Neural cell (in vitro differentiated cells): ENCODE data around the gene SLC34A3. TPM values are rescaled to one million over a fixed set of nuclear protein-coding genes. Genes with fewer than 3 reads are reported as not detected.
A peak's percentile ranks its signal among the peaks of the same experiment; 100 is the strongest.

Experiments
- H2AFZ ChIP-seq: fragments of 200-600, 300-800 bp; sonication (generic), shearing (Covaris generic); 2 replicates; pipeline ENCODE4 v1.6.0; 2014; ENCODE audit warnings: low read depth, mild to moderate bottlenecking, antibody characterized with exemption, low read length, moderate library complexity
- H3F3A ChIP-seq: fragments of 200-600 bp; shearing (Covaris generic); 2 replicates; pipeline ENCODE4 v1.6.1; 2016; ENCODE audit warnings: mild to moderate bottlenecking, moderate library complexity, mixed read lengths, antibody characterized with exemption, low read length; ENCODE audit not compliant: insufficient read depth, poor library complexity, severe bottlenecking
- H3K27ac ChIP-seq: fragments of 200-600, 300-800 bp; sonication (generic), shearing (Covaris generic); 2 replicates; pipeline ENCODE4 v1.5.1; 2014; ENCODE audit warnings: mild to moderate bottlenecking, low read length, moderate library complexity
- H3K27me3 ChIP-seq: fragments of 300-800, 200-600 bp; sonication (generic), shearing (Covaris generic); 2 replicates; pipeline ENCODE4 v1.6.0; 2014; ENCODE audit warnings: mild to moderate bottlenecking, low read depth, low read length, moderate library complexity; ENCODE audit not compliant: insufficient read depth
- H3K36me3 ChIP-seq: fragments of 300-800, 200-600 bp; sonication (generic), shearing (Covaris generic); 2 replicates; pipeline ENCODE4 v1.5.1; 2014; ENCODE audit warnings: mild to moderate bottlenecking, antibody characterized with exemption, low read length, moderate library complexity; ENCODE audit not compliant: insufficient read depth
- H3K4me2 ChIP-seq: fragments of 300-800, 200-600 bp; sonication (generic), shearing (Covaris generic); 2 replicates; pipeline ENCODE4 v1.6.0; 2014; ENCODE audit warnings: mild to moderate bottlenecking, low read length
- H3K4me3 ChIP-seq: fragments of 300-800, 200-600 bp; sonication (generic), shearing (Covaris generic); 2 replicates; pipeline ENCODE4 v1.5.1; 2014; ENCODE audit warnings: mild to moderate bottlenecking, low read length, moderate library complexity
- H3K79me2 ChIP-seq: fragments of 200-600 bp; shearing (Covaris generic); replicated peaks from 2 replicates; pipeline ENCODE4 v1.6.0; 2014; ENCODE audit warnings: mild to moderate bottlenecking, low read length, moderate library complexity; ENCODE audit not compliant: insufficient read depth
- H3K9ac ChIP-seq: fragments of 300-800, 200-600 bp; sonication (generic), shearing (Covaris generic); 2 replicates; pipeline ENCODE4 v1.6.1; 2016; ENCODE audit warnings: mild to moderate bottlenecking, low read length, mixed read lengths
- H3K9me2 ChIP-seq: fragments of 200-600 bp; shearing (Covaris generic); 2 replicates; pipeline ENCODE4 v1.6.1; 2016; ENCODE audit warnings: mild to moderate bottlenecking, low read length, mixed read lengths; ENCODE audit not compliant: insufficient read depth
- H3K9me3 ChIP-seq: fragments of 200-600, 300-800 bp; sonication (generic), shearing (Covaris generic); 2 replicates; pipeline ENCODE4 v1.6.1; 2016; ENCODE audit warnings: mild to moderate bottlenecking, mixed run types, low read length, moderate library complexity, mixed read lengths
- H4K20me1 ChIP-seq: fragments of 200-600 bp; shearing (Covaris generic); 2 replicates; pipeline ENCODE4 v1.6.1; 2016; ENCODE audit warnings: mild to moderate bottlenecking, mixed run types; ENCODE audit not compliant: insufficient read depth
- CTCF ChIP-seq: fragments of 450-650 bp; IDR thresholded peaks from 2 replicates; pipeline ENCODE4 v1.5.1; 2014; ENCODE audit warnings: antibody characterized with exemption, mild to moderate bottlenecking, moderate library complexity; ENCODE audit not compliant: poor library complexity, severe bottlenecking
- EP300 ChIP-seq: fragments of 450-650 bp; conservative IDR thresholded peaks from 2 replicates; pipeline ENCODE4 v1.6.1; 2014; ENCODE audit warnings: antibody characterized with exemption, mild to moderate bottlenecking, moderate library complexity; ENCODE audit not compliant: poor library complexity, severe bottlenecking
- EZH2 ChIP-seq: fragments of 200-600, 300-800 bp; shearing (Covaris generic), sonication (generic); IDR thresholded peaks from 2 replicates; pipeline ENCODE4 v1.6.1; 2014; ENCODE audit warnings: antibody characterized with exemption, low read length, borderline replicate concordance, mild to moderate bottlenecking; ENCODE audit not compliant: insufficient read depth, poor library complexity, severe bottlenecking
- MXI1 ChIP-seq: fragments of 450-650 bp; conservative IDR thresholded peaks from 2 replicates; pipeline ENCODE4 v1.6.1; 2014; ENCODE audit warnings: antibody characterized with exemption, mild to moderate bottlenecking; ENCODE audit not compliant: poor library complexity, severe bottlenecking
- POLR2AphosphoS5 ChIP-seq: IDR thresholded peaks from 2 replicates; pipeline ENCODE4 v1.6.1; 2012
- RAD21 ChIP-seq: fragments of 450-650 bp; conservative IDR thresholded peaks from 2 replicates; pipeline ENCODE4 v1.6.1; 2014; ENCODE audit warnings: antibody characterized with exemption, mild to moderate bottlenecking, moderate library complexity
- SMC3 ChIP-seq: fragments of 450-650 bp; conservative IDR thresholded peaks from 2 replicates; pipeline ENCODE4 v1.6.1; 2014; ENCODE audit warnings: antibody characterized with exemption, mild to moderate bottlenecking, moderate library complexity; ENCODE audit not compliant: poor library complexity
- TAF1 ChIP-seq: IDR thresholded peaks from 2 replicates; pipeline ENCODE4 v1.6.1; 2012; ENCODE audit warnings: low read depth
- polyA plus RNA-seq: library from polyadenylated mRNA; depleted of rRNA; stranded (reverse); fragments of >200 nt; gene quantifications from 2 replicates; pipeline ENCODE4 v1.2.3, GENCODE V29; 2014
- TF ChIP-seq, protein P1 (sequence below): IDR thresholded peaks from 2 replicates; pipeline ENCODE4 v1.6.1; 2012; ENCODE audit warnings: borderline replicate concordance

Gene SLC34A3
- polyA plus RNA-seq, 1 donor from 2014 or later, result 0.27 TPM

- no peaks in the 10 kb centered on the region for H3K27me3 ChIP-seq
- no peak for TF ChIP-seq TAF1
- no peak for TF ChIP-seq MXI1
- no peak for TF ChIP-seq CTCF
- TF ChIP-seq SMC3, result no peak
- TF ChIP-seq, protein P1, sequence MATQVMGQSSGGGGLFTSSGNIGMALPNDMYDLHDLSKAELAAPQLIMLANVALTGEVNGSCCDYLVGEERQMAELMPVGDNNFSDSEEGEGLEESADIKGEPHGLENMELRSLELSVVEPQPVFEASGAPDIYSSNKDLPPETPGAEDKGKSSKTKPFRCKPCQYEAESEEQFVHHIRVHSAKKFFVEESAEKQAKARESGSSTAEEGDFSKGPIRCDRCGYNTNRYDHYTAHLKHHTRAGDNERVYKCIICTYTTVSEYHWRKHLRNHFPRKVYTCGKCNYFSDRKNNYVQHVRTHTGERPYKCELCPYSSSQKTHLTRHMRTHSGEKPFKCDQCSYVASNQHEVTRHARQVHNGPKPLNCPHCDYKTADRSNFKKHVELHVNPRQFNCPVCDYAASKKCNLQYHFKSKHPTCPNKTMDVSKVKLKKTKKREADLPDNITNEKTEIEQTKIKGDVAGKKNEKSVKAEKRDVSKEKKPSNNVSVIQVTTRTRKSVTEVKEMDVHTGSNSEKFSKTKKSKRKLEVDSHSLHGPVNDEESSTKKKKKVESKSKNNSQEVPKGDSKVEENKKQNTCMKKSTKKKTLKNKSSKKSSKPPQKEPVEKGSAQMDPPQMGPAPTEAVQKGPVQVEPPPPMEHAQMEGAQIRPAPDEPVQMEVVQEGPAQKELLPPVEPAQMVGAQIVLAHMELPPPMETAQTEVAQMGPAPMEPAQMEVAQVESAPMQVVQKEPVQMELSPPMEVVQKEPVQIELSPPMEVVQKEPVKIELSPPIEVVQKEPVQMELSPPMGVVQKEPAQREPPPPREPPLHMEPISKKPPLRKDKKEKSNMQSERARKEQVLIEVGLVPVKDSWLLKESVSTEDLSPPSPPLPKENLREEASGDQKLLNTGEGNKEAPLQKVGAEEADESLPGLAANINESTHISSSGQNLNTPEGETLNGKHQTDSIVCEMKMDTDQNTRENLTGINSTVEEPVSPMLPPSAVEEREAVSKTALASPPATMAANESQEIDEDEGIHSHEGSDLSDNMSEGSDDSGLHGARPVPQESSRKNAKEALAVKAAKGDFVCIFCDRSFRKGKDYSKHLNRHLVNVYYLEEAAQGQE, result no peak
- no peak for TF ChIP-seq RAD21
- no peak for TF ChIP-seq EP300
- no peak for TF ChIP-seq POLR2AphosphoS5
- no peak for TF ChIP-seq EZH2
- peak overlapping the region; percentile 100 for H3K4me3 ChIP-seq
- no peaks in the 10 kb centered on the region for H3F3A ChIP-seq
- no peaks in the 10 kb centered on the region for H3K9me2 ChIP-seq
- H3K9me3 ChIP-seq, result no peaks in the 10 kb centered on the region
- H3K4me2 ChIP-seq, result peak overlapping the region; percentile 74
- H4K20me1 ChIP-seq, result no peaks in the 10 kb centered on the region
- H3K79me2 ChIP-seq, result peaks cover 31% of the 10 kb centered on the region
- H3K9ac ChIP-seq, result peak overlapping the region; percentile 83
- H2AFZ ChIP-seq, result no peak overlapping the region
- H3K36me3 ChIP-seq, result no peaks in the 10 kb centered on the region
- peak overlapping the region; percentile 63 for H3K27ac ChIP-seq
Measured at GRCh38 chr9:137204731-137205125, 26.0 kb upstream of the SLC34A3 start.

- H3K79me2 ChIP-seq, result peaks cover 31% of the 10 kb centered on the region
- peak within 1 kb of the TSS; percentile 69 for H2AFZ ChIP-seq
- peak within 1 kb of the TSS; percentile 83 for H3K9ac ChIP-seq
- no peaks in the 10 kb centered on the region for H3K36me3 ChIP-seq
- H3F3A ChIP-seq, result no peaks in the 10 kb centered on the region
- peak; percentile 54 for TF ChIP-seq TAF1
- no peak for TF ChIP-seq CTCF
- TF ChIP-seq POLR2AphosphoS5, result peak; percentile 95
- peak; percentile 6 for TF ChIP-seq SMC3
- peak; percentile 56 for TF ChIP-seq EP300
- TF ChIP-seq RAD21, result peak; percentile 7
- no peak for TF ChIP-seq EZH2
- peak; percentile 96 for TF ChIP-seq MXI1
- H3K4me3 ChIP-seq, result peak within 1 kb of the TSS; percentile 100
- no peaks in the 10 kb centered on the region for H3K9me3 ChIP-seq
- no peaks in the 10 kb centered on the region for H3K9me2 ChIP-seq
- no peaks in the 10 kb centered on the region for H3K27me3 ChIP-seq
- peak within 1 kb of the TSS; percentile 91 for H3K4me2 ChIP-seq
- peak within 1 kb of the TSS; percentile 63 for H3K27ac ChIP-seq
- no peaks in the 10 kb centered on the region for H4K20me1 ChIP-seq
Measured at GRCh38 chr9:137205126-137206069, 25.3 kb upstream of the SLC34A3 start, which contains the start of the genes NDOR1 and TMEM203. TSS of gene NDOR1 (plus strand) at chr9:137205700. CDS start at chr9:137205778, 78 bp downstream. TSS of gene TMEM203 (minus strand) at chr9:137205648. CDS start at chr9:137205414, 234 bp downstream.
